Suprapubic skin (tissue), 3 donors: ENCODE measurements around the gene THOC5.

Experiments
- CTCF ChIP-seq, 2 donors: fragments of 200-600 bp in 1 of 2; fragments of 450-650 bp in 1 of 2; sonication (generic) in 1 of 2; IDR thresholded peaks; one replicate each; pipeline ENCODE4 v1.5.1; 2016 to 2019; ENCODE audit warnings: antibody characterized with exemption in 2 of 2, mild to moderate bottlenecking in 1 of 2, moderate library complexity in 1 of 2
- POLR2AphosphoS5 ChIP-seq, 3 donors: sonication (generic); formaldehyde crosslinking; IDR thresholded peaks; one replicate each; pipeline ENCODE4 v1.6.1; 2017; ENCODE audit warnings: antibody characterized with exemption in 3 of 3

GRCh38 chr22:29570912-29571549, 17.5 kb upstream of the THOC5 start:
- TF ChIP-seq CTCF (IDR thresholded peaks at IDR 0.05) (no peak), POLR2AphosphoS5 (IDR thresholded peaks at IDR 0.05) (no peak)
